Dermis blood vessel endothelial cell (primary cell): Measurements from ENCODE around the gene SSH2. TPM values are rescaled to one million over a fixed set of nuclear protein-coding genes. Genes with fewer than 3 reads are reported as not detected.

Source experiments
- DNase-seq: peaks from one replicate; pipeline ENCODE4 v3.0.0; 2010
- total RNA-seq: library from RNA; depleted of rRNA; stranded (reverse); fragments of >200 nt; gene quantifications from 2 replicates; pipeline ENCODE4 v1.2.3, GENCODE V29; 2014

The SSH2 gene
- total RNA-seq, 1 donor from 2014 or later, result 20.4 TPM

GRCh38 chr17:29620779-29621500 is 309.1 kb downstream of the SSH2 start:
- DNase-seq, result no peak

GRCh38 chr17:29620271-29620670 is 309.8 kb downstream of the SSH2 start:
- DNase-seq, result no peak

GRCh38 chr17:29619251-29619650 is 310.8 kb downstream of the SSH2 start:
- peak; percentile 68 for DNase-seq

GRCh38 chr17:29618272-29619065 is 311.6 kb downstream of the SSH2 start:
- DNase-seq, result no peak

GRCh38 chr17:29617481-29618271 is 312.4 kb downstream of the SSH2 start:
- DNase-seq, result peak; percentile 81

GRCh38 chr17:29617125-29617480 is 312.9 kb downstream of the SSH2 start:
- DNase-seq, result peak; percentile 93

- DNase-seq, result no peak
Measured at GRCh38 chr17:29616300-29617048, 313.6 kb downstream of the SSH2 start.

GRCh38 chr17:29615492-29616299 is 314.3 kb downstream of the SSH2 start:
- peak; percentile 88 for DNase-seq

GRCh38 chr17:29615048-29615385 is 315.0 kb downstream of the SSH2 start:
- DNase-seq, result no peak

- DNase-seq, result no peak
Measured at GRCh38 chr17:29614349-29615047, 315.5 kb downstream of the SSH2 start.

- DNase-seq, result no peak
Measured at GRCh38 chr17:29613856-29614255, 316.2 kb downstream of the SSH2 start.

GRCh38 chr17:29613352-29613837 is 316.6 kb downstream of the SSH2 start:
- DNase-seq, result peak; percentile 95

- DNase-seq, result no peak
Measured at GRCh38 chr17:29612404-29613280, 317.4 kb downstream of the SSH2 start.

- no peak for DNase-seq
Measured at GRCh38 chr17:29612094-29612403, 318.0 kb downstream of the SSH2 start.

- DNase-seq, result no peak
Measured at GRCh38 chr17:29611351-29612093, 318.5 kb downstream of the SSH2 start.

- DNase-seq, result no peak
Measured at GRCh38 chr17:29610395-29610794, 319.6 kb downstream of the SSH2 start.

GRCh38 chr17:29608986-29609385 is 321.0 kb downstream of the SSH2 start:
- no peak for DNase-seq

GRCh38 chr17:29607557-29608195 is 322.4 kb downstream of the SSH2 start:
- DNase-seq, result no peak
